ENCODE measurements around the gene GJC2. TPM values are rescaled to one million over a fixed set of nuclear protein-coding genes. Genes with fewer than 3 reads are reported as not detected.

The GJC2 gene
- total RNA-seq, 1 experiment from 2014 or later: 1.6 TPM

DNA sequence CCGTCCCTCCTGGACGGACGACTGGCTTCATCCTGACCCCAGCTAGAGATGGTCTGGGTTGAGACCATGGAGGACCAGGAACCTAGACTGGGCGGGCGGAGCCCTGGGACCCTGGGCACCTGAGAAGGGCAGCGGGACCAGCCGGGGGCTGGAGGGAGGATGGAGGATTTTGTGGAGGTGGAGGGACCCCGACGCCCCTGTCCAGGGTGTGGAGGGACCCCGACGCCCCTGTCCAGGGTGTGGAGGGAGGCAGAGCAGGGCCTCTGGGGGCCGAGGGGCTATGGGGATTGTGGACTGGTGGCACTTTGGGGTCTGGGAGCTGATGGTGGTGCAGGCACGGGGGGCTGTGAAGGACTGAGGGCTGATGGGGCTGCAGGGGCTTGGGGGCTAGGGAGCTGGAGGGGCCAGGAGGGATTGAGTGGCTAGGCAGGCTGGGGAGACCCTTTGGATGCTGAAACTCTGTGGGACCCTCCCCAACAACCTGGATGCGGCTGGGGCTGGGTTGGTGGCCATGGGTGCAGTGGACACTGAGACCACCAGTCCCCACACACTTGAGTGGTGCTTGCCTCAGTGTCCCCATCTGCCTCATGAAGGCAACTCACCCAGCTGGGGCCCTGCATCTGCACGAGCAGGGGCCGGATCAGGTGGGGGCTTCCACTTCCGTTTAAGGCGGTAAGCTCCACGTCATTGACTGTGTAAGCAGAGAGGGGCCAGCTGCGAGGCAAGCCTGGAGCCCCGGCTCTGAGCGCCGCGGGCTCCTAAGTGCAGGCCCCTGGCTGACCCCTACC is 7.4 kb downstream of the GJC2 start:
- WGBS (ENCODE audit: extremely low coverage, insufficient read length, low lambda C conversion rate): no CpG with 5 or more reads among the region's 24 CpGs
- H3K9ac ChIP-seq (ENCODE audit: extremely low read depth, insufficient read length, low read length): no peak overlapping the region

More for the DNA sequence above, 7.4 kb downstream of the GJC2 start:
- Histone ChIP-seq H3K56ac (ENCODE audit: insufficient read length, low read depth, low read length) (no peak overlapping the region), H2BK5ac (ENCODE audit: insufficient read length, low read length) (no peak overlapping the region), H3K18ac (ENCODE audit: insufficient read length, low read depth, low read length) (no peak overlapping the region), H4K20me1 (ENCODE audit: control insufficient read depth, insufficient read depth, insufficient read length) (peaks cover 3% of the 10 kb centered on the region), H3K4me2 (ENCODE audit: insufficient read depth, insufficient read length, low read length) (no peak overlapping the region), H3K14ac (ENCODE audit: insufficient read depth, low read length) (no peak overlapping the region), H2BK120ac (ENCODE audit: low read depth, low read length, poor library complexity, severe bottlenecking) (no peak overlapping the region), H3K9me3 (ENCODE audit: control insufficient read depth, low read depth, low read length) (no peaks in the 10 kb centered on the region), H2BK20ac (ENCODE audit: low read depth, low read length, poor library complexity, severe bottlenecking) (no peak overlapping the region), H4K8ac (replicated peaks; ENCODE audit: insufficient read length, low read depth, low read length) (no peak overlapping the region), H2AK5ac (ENCODE audit: insufficient read length, low read length) (no peak overlapping the region), H4K5ac (ENCODE audit: insufficient read length, low read depth, low read length) (no peak overlapping the region), H3T11ph (ENCODE audit: low read length) (no peak overlapping the region), H2BK12ac (ENCODE audit: insufficient read length, low read depth, low read length) (no peak overlapping the region), H3K4me1 (ENCODE audit: insufficient read depth, low read length) (no peaks in the 10 kb centered on the region), H4K91ac (ENCODE audit: insufficient read length, low read depth, low read length) (no peak overlapping the region), H3K79me2 (ENCODE audit: insufficient read depth, low read length) (no peaks in the 10 kb centered on the region), H3K27me3 (ENCODE audit: insufficient read depth, low read length) (no peaks in the 10 kb centered on the region; the same call in 1 of the 2 replicates), H3K23me2 (ENCODE audit: insufficient read length, low read depth, low read length, poor library complexity, severe bottlenecking) (no peaks in the 10 kb centered on the region), H2BK15ac (ENCODE audit: low read depth, low read length) (no peak overlapping the region), H3K23ac (ENCODE audit: insufficient read length, low read depth, low read length) (no peak overlapping the region), H3K4ac (ENCODE audit: low read depth, low read length) (no peak overlapping the region), H2AFZ (ENCODE audit: low read length) (no peak overlapping the region), H3K79me1 (ENCODE audit: insufficient read depth, low read depth, low read length, poor library complexity, severe bottlenecking) (no peaks in the 10 kb centered on the region), H3K27ac (ENCODE audit: insufficient read length, low read depth, low read length) (no peak overlapping the region)
- Mint-ChIP-seq H3K4me1 (peaks cover 6 to 11% of the 10 kb centered on the region in 2 experiments; a peak in 2 of 4 replicates), H3K9me3 (no peaks in the 10 kb centered on the region), H3K4me3 (no peak overlapping the region), H3K27me3 (ENCODE audit: low read depth) (peaks cover 9% of the 10 kb centered on the region), H3K36me3 (ENCODE audit: insufficient read depth in 1 of 3, low read depth in 3 of 3) (no peaks in the 10 kb centered on the region), H3K27ac (no peak overlapping the region)
- TF ChIP-seq, protein P1, sequence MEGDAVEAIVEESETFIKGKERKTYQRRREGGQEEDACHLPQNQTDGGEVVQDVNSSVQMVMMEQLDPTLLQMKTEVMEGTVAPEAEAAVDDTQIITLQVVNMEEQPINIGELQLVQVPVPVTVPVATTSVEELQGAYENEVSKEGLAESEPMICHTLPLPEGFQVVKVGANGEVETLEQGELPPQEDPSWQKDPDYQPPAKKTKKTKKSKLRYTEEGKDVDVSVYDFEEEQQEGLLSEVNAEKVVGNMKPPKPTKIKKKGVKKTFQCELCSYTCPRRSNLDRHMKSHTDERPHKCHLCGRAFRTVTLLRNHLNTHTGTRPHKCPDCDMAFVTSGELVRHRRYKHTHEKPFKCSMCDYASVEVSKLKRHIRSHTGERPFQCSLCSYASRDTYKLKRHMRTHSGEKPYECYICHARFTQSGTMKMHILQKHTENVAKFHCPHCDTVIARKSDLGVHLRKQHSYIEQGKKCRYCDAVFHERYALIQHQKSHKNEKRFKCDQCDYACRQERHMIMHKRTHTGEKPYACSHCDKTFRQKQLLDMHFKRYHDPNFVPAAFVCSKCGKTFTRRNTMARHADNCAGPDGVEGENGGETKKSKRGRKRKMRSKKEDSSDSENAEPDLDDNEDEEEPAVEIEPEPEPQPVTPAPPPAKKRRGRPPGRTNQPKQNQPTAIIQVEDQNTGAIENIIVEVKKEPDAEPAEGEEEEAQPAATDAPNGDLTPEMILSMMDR (conservative IDR thresholded peaks at IDR 0.05): no peak
- DNase-seq: no peak

All from H9 (cell line).